ENCODE data around the gene C19orf53.
"Not testable (repeated sequence)": the region's sequence is repeated elsewhere in the genome, so short reads cannot be mapped to it uniquely, and the experiment has no call there.

Gene C19orf53

GRCh38 chr19:13774217-13775191 lies at the start of gene C19orf53:
C19orf53 (plus strand) TSS chr19:13774456; CDS start chr19:13774478, 22 bp downstream.
- in situ Hi-C loops (cut with HindIII; ENCODE audit: low pct_ligation_motif_present, low pct_unique_long_range_greater_than_20kb, low sequenced_read_pairs), result no loop called here
- DNase-seq, result peak; percentile 89

- in situ Hi-C loops (cut with HindIII; ENCODE audit: low pct_ligation_motif_present, low pct_unique_long_range_greater_than_20kb, low sequenced_read_pairs), result no loop called here
- DNase-seq, result no peak
Measured at GRCh38 chr19:13726323-13726722, 47.9 kb upstream of the C19orf53 start.

GRCh38 chr19:13727798-13728197 lies 46.5 kb upstream of the C19orf53 start:
- DNase-seq, result peak; percentile 11
- in situ Hi-C loops (cut with HindIII; ENCODE audit: low pct_ligation_motif_present, low pct_unique_long_range_greater_than_20kb, low sequenced_read_pairs), result no loop called here

- in situ Hi-C loops (cut with HindIII; ENCODE audit: low pct_ligation_motif_present, low pct_unique_long_range_greater_than_20kb, low sequenced_read_pairs), result no loop called here
- DNase-seq, result peak; percentile 5
Measured at GRCh38 chr19:13729859-13730258, 44.4 kb upstream of the C19orf53 start.

- DNase-seq, result peak; percentile 95
- in situ Hi-C loops (cut with HindIII; ENCODE audit: low pct_ligation_motif_present, low pct_unique_long_range_greater_than_20kb, low sequenced_read_pairs), result no loop called here
Measured at GRCh38 chr19:13731147-13731964, 42.9 kb upstream of the C19orf53 start.

GRCh38 chr19:13732337-13732736 lies 41.9 kb upstream of the C19orf53 start:
- no peak for DNase-seq
- in situ Hi-C loops (cut with HindIII; ENCODE audit: low pct_ligation_motif_present, low pct_unique_long_range_greater_than_20kb, low sequenced_read_pairs), result no loop called here

DNA sequence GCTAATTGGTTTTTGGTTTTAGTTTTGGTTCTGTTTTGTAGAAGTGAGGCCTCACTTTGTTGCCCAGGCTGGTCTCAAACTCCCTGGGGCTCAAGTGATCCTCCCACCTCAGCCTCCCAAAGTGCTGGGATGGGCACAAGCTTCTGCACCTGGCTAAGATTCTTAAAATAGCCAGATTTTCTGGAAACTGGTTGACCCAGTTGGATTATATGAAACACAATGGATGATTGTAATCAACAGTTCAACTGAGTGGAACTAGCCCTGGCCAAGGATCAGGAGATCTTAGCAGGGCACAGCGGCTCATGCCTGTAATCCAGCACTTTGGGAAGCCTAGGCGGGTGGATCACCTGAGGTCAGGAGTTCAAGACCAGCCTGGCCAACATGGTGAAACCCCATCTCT lies 39.5 kb upstream of the C19orf53 start:
- in situ Hi-C loops (cut with HindIII; ENCODE audit: low pct_ligation_motif_present, low pct_unique_long_range_greater_than_20kb, low sequenced_read_pairs), result no loop called here
- DNase-seq, result no peak

GRCh38 chr19:13738073-13738472 lies 36.2 kb upstream of the C19orf53 start:
- in situ Hi-C loops (cut with HindIII; ENCODE audit: low pct_ligation_motif_present, low pct_unique_long_range_greater_than_20kb, low sequenced_read_pairs), result no loop called here
- no peak for DNase-seq

- no peak for DNase-seq
- in situ Hi-C loops (cut with HindIII; ENCODE audit: low pct_ligation_motif_present, low pct_unique_long_range_greater_than_20kb, low sequenced_read_pairs), result no loop called here
Measured at GRCh38 chr19:13741893-13742292, 32.4 kb upstream of the C19orf53 start.

DNA sequence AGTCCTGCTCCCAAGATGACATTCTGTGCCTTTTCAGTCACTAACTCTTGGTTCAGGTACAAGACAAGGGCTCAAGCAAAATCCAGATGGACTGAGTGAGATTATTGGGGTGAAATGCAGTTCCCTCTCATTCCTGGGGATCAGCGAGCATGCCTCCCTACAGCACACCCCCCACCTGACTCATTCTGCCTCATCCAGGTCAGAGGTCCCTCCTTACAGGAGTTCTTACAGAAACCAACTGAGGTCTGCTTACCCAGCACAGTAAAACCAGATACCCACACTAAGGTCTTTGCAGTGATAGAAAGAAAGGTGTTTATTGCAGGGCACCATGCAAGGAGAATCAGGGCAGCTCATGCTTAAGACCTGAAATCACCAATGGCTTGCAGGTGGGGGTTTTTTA lies 31.5 kb upstream of the C19orf53 start:
- in situ Hi-C loops (cut with HindIII; ENCODE audit: low pct_ligation_motif_present, low pct_unique_long_range_greater_than_20kb, low sequenced_read_pairs), result no loop called here
- peak; percentile 62 for DNase-seq

DNA sequence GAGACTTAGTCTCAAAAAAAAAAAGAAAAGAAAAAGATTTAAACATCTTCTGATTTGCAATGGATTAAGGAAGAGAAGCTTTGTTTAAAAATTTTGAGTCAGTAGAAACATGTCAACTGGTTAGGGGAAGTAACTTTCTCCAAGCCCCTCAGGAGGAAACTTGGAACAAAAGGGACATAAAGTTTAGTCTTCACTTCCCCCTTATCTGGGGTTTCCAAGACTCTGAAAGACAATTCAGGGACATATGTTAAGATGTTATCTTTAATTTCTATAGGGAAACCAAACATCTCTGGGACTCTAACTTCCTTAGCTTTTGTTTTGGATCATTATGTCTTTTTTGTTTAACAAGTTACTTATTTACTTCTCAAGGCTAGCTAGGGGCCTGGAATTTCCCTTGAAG lies 30.1 kb upstream of the C19orf53 start:
- no peak for DNase-seq
- in situ Hi-C loops (cut with HindIII; ENCODE audit: low pct_ligation_motif_present, low pct_unique_long_range_greater_than_20kb, low sequenced_read_pairs), result no loop called here

- in situ Hi-C loops (cut with HindIII; ENCODE audit: low pct_ligation_motif_present, low pct_unique_long_range_greater_than_20kb, low sequenced_read_pairs), result no loop called here
- no peak for DNase-seq
Measured at GRCh38 chr19:13747098-13747453, 27.2 kb upstream of the C19orf53 start.

GRCh38 chr19:13748169-13748828 lies 26.0 kb upstream of the C19orf53 start:
- DNase-seq, result peak; percentile 35
- in situ Hi-C loops (cut with HindIII; ENCODE audit: low pct_ligation_motif_present, low pct_unique_long_range_greater_than_20kb, low sequenced_read_pairs), result no loop called here

DNA sequence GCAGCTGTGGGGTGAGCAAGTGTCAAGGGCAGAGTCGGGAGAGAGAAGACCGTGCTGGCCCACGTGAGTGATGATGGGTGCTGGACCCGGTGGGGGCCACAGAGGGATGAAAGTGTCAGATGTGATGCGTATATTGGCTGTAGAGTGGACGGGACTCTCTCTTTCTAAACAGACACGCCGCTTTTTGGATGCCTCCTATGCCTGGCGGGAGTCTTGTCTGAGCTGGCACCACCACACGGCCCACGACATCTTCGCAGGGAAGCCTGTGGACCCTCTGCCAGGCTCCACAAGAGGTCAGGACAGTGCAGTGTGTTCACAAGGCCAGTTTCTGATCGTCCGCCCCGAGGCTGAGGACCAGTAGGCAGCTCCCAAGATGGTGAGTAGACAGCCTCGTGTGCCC lies 22.8 kb upstream of the C19orf53 start:
- DNase-seq, result no peak
- in situ Hi-C loops (cut with HindIII; ENCODE audit: low pct_ligation_motif_present, low pct_unique_long_range_greater_than_20kb, low sequenced_read_pairs), result no loop called here

DNA sequence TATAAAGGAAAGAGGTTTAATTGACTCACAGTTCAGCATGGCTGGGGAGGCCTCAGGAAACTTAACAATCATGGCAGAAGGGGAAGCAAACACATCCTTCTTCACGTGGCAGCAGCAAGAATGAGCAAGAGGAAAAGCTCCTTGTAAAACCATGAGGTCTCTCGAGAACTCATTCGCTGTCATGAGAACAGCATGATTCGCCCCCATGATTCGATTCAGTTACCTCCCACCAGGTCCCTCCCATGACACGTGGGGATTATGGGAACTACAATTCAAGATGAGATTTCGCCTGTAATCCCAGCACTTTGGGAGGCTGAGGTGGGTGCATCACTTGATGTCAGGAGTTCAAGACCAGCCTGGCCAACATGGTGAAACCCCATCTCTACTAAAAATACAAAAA lies 20.6 kb upstream of the C19orf53 start:
- DNase-seq; in situ Hi-C loops (cut with HindIII; ENCODE audit: low pct_ligation_motif_present, low pct_unique_long_range_greater_than_20kb, low sequenced_read_pairs): not testable (repeated sequence)

DNA sequence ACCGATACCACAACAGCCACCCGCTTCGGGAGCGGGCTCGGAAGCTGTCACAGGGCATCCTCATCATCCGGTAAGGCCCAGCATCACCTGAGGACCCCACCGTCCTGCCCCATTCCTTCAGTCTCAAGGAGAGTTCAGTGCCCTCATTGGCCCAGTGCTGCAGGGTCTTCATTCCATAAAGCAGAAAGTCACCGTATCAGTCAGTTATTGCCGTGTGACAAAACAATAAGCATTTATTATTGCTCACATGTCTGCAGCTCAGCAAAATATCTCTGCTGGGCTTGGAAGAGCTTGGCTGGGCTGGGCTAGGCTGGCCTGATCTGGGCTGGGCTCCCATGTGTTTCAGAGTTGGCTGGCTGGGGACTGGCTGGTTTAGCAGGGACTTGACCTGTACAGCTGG lies 18.0 kb upstream of the C19orf53 start:
- no peak for DNase-seq
- in situ Hi-C loops (cut with HindIII; ENCODE audit: low pct_ligation_motif_present, low pct_unique_long_range_greater_than_20kb, low sequenced_read_pairs), result no loop called here

DNA sequence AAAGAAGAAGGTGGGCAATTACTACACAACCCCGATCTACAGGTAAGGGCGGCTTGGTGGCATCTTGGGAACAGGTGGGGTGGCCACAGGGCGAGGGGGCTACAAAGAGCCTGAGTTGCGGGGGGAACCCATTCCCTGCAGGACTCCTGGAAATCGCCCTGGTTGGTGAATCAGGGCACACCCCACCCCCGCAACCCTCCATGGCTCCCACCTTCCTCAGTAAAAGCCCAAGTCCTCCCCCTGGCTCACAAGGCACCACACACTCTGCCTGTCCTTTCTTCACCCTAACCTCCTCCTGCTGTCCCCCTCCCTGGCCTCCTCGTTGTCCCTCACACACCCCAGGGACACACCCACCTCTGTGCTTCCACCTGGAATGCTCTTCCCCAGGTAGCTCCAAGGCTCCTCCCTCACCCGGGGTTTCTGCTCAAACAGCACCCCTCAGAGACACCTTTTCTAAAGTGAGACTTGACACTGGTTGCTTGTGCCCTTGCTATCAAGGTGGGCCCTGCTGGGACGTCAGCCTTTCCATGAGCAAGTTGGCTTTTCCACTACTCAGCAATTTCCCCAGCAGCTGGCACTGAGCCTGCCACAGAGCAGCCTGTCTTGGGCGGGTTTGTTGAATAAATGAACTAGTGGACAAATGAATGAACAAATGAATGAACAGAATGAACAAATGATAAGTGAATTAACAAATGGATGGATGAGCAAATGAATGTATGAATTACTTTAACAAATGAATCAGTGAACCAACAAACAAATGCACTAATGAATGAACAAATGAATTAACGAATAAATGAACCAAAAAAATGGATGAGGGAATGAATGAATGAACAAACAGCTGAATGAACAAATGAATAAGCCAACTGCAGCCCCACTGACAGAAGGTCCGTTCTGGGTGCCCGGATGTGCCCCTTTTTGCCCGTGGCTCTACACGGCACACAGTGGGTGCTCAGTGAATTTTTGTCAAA lies 16.2 kb upstream of the C19orf53 start:
- no peak for DNase-seq
- in situ Hi-C loops (cut with HindIII; ENCODE audit: low pct_ligation_motif_present, low pct_unique_long_range_greater_than_20kb, low sequenced_read_pairs), result no loop called here

DNA sequence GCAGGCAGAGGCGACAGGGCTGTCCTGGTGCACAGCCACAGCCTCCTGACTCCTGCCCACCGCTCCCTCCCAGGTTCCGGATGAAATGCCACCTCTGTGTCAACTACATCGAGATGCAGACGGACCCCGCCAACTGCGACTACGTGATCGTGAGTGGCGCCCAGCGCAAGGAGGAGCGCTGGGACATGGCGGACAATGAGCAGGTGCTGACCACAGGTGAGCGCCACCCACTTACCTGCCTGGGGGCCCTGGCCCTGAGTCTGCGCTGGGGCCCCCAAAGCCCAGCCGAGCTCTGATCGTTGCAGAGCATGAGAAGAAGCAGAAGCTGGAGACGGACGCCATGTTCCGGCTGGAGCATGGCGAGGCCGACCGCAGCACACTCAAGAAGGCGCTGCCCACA lies 15.5 kb upstream of the C19orf53 start:
- in situ Hi-C loops (cut with HindIII; ENCODE audit: low pct_ligation_motif_present, low pct_unique_long_range_greater_than_20kb, low sequenced_read_pairs), result no loop called here
- DNase-seq, result no peak

Data from ACHN (cell line).